ENCODE data around the gene VAC14.

- no peak for TF ChIP-seq CTCF (IDR thresholded peaks at IDR 0.05)
- no peak for TF ChIP-seq POLR2A (IDR thresholded peaks at IDR 0.05)
- no peak for TF ChIP-seq POLR2AphosphoS5 (IDR thresholded peaks at IDR 0.05)
- no peak for TF ChIP-seq EP300 (IDR thresholded peaks at IDR 0.05)
Measured at GRCh38 chr16:70692130-70692872, 108.7 kb downstream of the VAC14 start.

Data from stomach (tissue), 4 donors.